Measurements from ENCODE around the gene PSMC4.

DNA sequence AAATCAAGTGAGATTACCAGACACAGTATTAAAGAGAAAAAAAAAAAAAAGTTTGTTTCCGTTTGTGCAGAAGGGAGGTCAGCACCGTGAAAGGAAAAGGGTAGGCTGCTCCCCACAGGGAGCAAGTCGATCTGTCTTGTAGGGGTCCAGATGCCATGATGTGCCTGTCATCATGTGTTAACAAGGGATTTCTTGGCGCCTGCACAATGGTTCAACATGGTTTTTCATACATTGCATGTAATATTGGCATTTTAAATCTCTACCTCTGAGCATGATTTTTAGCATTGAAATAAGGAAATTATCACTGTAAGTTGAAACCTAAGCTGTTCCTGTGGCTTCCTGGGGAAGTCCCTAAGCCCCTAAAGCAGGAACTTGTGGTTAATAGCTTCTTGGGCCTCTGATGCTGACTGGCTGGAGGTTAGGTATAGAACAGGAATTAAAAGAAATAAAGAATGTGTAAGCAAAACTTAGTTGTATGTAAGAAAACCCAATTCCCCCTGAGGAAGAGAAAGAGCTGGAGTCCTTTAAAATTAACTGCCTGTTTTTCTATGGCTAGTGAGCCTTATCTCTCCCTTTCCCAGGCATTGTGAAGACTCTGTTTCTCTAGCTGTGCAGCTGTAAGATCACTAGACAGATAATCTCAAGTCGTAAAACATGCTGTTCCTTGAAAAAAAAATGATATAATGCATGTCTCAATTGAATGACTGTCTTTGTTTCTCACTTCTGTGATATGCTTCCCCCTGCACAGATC lies 29.2 kb upstream of the PSMC4 start:
- TF ChIP-seq CTCF (IDR thresholded peaks at IDR 0.05), result no peak
- TF ChIP-seq POLR2A (IDR thresholded peaks at IDR 0.05), result no peak
